NCI-H2227 treated with DMSO at 0.1 percent for 48 hours (cell line): ENCODE measurements around the gene TMEM198.
A peak's percentile ranks its signal among the peaks of the same experiment; 100 is the strongest.

Experiments used
- DNase-seq: peaks from one replicate; lab custom pipeline; 2025; lab: John Stamatoyannopoulos, UW

The TMEM198 gene

DNA sequence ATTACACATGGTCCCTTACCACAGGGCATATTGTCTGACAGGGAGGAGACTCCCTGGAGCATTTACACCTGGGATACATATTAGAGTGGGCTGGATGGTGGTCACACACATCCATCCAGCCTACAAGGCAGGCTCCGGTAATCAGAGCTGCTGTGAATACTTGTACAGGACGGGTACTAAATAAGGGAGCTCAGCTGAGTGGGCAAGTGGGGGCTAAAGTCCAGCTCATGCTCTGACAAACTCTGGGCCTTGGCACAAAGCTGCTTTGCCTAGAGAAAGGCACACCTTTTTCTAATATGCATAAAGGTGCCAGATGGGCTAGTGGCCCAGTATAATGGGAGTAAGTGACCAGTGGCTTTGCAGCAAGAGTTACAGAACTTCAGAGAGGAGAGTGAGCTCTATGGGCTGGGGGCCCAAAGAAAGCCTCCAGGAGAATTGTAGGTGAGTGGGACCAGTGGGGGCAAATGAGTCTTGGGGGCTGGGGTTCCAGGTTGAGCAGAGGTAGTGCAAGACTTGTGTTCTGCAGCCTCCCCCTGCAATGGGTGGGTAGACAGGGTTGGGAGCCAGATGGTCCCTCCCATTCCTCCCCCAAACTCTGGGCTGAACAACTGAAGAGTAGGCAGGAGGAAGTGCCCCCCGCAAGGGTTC, 1.6 kb downstream of the TMEM198 start:
- no peak for DNase-seq

- DNase-seq = no peak
These were observed 2.1 kb downstream of the TMEM198 start for GRCh38 chr2:219545943-219546352.

DNA sequence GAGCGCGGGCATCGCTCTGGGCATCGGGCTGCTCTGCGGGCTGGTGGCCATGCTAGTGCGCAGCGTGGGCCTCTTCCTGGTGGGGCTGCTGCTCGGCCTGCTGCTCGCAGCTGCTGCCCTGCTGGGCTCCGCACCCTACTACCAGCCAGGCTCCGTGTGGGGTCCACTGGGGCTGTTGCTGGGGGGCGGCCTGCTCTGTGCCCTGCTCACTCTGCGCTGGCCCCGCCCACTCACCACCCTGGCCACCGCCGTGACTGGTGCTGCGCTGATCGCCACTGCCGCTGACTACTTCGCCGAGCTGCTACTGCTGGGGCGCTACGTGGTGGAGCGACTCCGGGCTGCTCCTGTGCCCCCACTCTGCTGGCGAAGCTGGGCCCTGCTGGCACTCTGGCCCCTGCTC, 3.8 kb downstream of the TMEM198 start:
- no peak for DNase-seq

- no peak for DNase-seq
These were observed 5.2 kb downstream of the TMEM198 start for GRCh38 chr2:219548990-219549389.

DNA sequence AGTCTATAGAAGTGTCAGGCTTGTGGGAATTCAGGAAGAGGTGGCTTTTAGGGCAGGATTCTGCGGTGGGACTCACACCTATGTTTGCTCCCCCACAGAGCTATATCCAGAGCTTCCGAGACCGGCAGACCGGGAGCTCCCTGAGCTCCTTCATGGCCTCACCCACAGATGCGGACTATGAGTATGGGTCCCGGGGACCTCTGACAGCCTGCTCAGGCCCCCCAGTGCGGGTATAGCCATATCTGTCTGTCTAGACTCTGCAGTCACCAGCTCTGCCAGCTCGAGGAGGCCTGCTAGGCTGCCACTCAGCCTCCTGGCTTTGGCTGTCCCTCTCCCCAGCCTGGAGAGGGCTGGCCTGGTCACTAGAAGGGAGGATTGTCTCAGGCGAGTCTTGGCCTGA, 5.8 kb downstream of the TMEM198 start:
- no peak for DNase-seq

DNA sequence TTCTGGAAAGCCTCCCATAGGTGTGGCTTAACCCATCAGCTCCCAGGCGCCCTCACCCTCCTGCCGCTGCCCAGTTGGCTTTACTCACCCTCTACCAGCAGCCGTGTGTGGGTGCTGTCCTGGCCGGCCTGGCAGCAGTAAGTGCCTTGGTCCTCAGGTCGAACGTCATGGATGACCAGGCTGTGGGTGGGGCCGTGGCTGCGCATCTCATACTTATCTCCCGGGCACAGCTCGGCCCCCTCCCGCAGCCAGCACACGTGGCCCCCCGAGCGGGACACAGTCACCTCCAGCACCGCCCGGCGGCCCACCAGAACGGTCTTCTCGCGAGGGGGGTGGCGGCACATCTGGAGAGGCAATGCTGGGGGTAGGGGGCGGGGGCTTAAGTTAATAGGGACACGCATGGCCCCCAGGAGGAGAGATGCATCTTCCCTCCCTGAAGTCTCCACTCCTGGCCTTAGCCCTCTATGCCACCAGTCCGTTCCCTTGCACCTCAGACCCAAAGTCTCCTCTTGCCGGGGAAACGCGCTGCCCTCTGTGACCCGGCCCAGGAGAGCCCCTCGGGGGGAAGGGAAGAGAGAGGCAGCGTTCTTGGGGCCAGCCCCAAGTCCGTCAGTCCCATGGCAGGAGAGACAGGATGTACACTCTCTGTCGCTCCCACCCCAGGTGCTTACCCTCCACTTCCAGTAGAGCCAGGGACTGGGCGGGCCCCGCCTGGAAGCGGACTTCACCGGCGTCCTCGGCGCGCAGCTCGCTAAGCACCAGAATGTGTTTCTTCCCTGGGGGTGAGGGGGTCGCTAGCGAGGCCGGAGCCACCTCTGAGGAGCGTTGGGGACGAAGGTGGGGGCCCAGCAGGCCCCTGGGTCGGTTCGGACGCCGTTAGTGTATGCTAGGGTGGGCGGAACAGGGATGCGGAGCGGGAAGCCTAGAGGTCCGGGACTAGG, 7.9 kb downstream of the TMEM198 start:
- DNase-seq = peak; percentile 61

GRCh38 chr2:219552382-219553167, 8.7 kb downstream of the TMEM198 start:
- DNase-seq = peak; percentile 94

DNA sequence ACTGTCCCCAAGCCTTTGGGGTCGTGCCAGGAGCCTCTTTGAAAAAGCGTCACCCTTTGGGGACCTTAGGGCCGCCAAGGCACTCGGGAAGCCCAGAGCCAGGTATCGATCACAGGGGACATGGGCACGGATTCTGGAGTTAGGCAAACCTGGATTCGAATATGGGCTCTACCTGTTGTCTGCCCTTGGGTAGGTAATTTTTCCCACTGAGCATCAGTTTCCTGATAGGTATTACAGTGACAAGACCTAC, 9.3 kb downstream of the TMEM198 start:
- DNase-seq = no peak

- no peak for DNase-seq
These were observed 9.7 kb downstream of the TMEM198 start for GRCh38 chr2:219553463-219553963.

DNA sequence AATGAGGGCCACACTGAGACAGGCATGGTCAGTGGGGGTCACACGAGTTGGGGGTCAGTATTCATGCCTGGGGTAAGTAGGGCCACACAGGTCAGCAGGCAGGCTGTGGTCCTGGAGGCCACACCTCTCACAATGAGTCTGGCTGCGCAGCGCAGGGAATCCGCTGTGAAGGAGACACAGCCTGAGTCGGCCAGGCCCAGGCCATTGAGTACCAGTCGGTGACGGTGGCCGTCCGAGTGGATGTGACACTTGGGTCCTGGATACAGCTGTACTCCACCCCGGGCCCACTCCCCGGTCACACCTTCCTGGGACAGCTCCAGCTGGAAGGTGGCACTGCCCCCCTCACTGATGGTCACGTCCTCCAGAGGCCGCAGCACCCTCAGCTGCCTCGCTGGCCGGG, 10.5 kb downstream of the TMEM198 start:
- no peak for DNase-seq

GRCh38 chr2:219555956-219556355, 12.1 kb downstream of the TMEM198 start:
- no peak for DNase-seq

GRCh38 chr2:219556413-219556812, 12.6 kb downstream of the TMEM198 start:
- DNase-seq = no peak

GRCh38 chr2:219557320-219557719, 13.5 kb downstream of the TMEM198 start:
- DNase-seq = no peak

DNA sequence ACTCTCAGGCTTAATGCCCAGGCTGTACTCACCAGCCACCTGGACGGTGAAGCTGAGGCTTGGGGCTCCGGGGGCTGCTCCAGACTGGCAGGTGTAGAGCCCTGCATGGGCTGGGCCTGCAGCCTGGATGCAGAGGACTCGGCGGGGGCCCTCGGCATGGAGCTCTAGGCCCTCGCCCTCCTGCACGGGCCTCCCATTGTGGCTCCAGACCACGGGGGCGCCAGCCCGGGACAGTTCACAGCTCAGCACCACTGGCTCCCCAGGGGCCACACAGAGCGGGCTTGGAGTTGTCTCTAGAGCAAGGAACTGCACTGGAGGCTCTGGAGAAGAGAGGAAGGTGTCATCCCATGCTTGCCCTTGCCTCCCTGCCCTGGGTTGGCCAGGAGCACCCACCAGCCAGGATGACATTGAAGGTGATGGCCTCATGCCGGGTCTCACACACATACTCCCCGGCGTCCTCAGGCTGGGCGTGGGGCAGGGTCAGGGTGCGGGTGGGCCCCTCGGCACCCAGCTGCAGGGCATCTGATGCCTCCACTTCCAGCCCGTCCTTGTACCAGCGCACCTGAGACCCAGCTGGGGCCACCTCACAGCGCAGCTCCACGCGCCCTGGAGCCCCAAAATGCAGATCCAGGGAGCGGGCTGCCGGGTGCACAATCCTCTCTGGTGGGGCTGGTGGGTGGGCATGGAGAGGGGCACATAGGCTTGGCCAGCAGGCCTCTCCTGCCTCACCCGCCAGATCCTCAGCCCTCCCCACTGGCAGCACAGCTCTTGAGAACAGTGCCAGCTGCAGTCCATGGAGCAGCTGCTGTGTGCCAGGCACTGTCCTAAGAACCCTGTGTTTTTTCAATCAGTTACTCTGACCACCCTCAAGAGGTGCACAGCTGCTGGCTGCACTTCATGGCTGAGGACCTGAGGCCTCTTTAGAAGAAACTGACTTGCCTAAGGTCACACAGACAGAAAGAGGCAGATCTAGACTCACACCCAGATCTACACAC, 14.3 kb downstream of the TMEM198 start:
- no peak for DNase-seq

DNA sequence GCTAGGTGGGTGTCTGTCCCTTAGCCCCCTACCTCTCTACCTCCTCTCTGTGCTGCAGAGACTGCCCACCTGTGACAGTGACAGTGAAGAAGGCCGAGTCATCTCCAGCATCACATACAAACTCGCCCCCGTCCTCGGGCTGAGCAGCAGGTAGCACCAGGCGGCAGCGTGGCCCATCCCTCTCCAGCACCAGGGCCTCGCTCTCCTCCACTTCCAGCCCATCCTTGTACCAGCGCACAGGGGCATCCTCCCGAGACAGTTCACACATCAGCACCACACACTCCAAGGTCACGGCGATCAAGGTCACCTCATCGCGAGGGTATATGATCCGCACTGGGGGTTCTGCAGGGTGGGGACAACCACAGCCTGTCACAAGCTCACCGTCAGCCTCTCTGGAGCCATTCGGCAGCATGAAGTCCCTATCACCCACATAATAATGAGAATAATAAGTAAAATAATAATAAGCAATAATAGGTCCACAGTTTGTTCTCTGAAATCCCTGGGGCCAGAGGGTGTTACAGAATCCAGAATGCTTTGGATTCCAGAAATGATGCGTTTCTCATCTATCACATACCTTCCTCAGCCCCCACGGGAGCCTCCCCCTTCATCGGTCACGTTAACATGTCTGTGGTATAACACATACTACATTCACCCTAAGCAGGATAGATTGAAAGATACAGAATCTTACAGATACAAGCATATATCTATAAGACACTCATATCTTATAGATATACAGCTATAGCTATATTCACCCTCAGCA, 15.5 kb downstream of the TMEM198 start:
- DNase-seq = no peak

DNA sequence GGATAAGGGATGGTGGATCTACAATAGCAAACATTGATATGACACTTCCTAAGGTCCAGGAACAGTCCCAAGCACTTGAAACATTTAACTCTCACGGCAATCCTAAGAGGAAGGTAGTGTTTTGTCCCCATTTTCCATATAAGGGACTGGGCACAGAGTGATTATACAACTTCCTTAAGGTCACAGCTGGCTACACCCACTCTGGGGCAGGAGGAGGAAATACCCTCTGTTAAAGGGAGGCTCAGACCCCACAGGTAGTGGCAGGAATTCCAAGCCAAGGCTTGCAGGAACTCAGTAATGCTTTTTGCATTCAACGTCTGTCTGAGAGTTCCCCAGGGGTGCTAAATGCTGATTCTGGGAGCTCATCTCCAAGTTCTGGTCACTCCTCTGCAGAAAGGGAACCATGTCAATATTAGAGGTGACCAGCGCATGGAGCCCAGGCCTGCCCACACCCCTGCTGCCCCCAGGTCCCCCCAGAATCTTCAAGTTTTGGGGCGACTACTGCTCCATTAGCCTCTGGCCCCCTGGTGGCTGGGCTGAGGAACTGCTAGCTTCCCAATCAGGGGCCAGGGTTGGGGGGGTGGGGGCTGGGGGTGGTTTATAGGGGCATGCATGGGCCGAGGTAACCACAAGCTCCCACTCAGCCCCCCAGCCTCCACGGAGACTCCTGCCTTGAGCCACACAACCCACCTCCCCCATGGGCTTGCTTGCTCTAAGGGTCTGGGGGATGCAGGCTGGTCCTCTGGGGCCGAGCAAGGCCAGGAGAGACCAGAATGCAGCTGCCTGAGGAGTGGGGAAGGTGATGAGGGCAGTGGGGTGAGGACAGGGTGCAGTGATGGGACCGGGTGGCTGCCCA, 16.4 kb downstream of the TMEM198 start:
- DNase-seq = no peak

DNA sequence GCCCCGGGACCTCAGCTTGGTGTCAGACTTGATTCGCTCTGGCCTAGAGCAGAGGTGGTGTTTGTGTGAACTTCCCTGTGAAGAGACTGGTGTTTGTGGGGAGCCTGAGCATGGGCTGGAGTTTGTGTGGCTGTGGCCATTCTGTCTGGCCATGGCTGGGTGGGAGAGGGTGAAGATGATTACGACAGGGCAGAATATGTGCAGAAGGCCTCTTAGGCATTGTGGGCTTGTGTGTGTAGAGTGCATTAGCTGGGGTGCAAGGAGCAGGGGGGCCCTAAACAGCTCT, 17.0 kb downstream of the TMEM198 start:
- no peak for DNase-seq

GRCh38 chr2:219561179-219562048, 17.6 kb downstream of the TMEM198 start:
- DNase-seq = no peak
